HepG2 (cell line): ENCODE measurements around the gene CLCN2. TPM values are rescaled to one million over a fixed set of nuclear protein-coding genes. Genes with fewer than 3 reads are reported as not detected.

ENCODE experiments used
- AKAP8 ChIP-seq: sonication (generic); formaldehyde crosslinking; IDR thresholded peaks from 2 replicates; pipeline ENCODE4 v1.5.1; 2020; ENCODE audit warnings: mild to moderate bottlenecking, missing genetic modification reagents
- ARNT ChIP-seq: fragments of 450-650 bp; IDR thresholded peaks from 2 replicates; pipeline ENCODE4 v1.6.1; 2017
- CCDC6 ChIP-seq: sonication (generic); formaldehyde crosslinking; IDR thresholded peaks from 2 replicates; pipeline ENCODE4 v1.8.1; 2022; ENCODE audit warnings: mild to moderate bottlenecking, missing genetic modification reagents, moderate library complexity
- E2F2 ChIP-seq: sonication (generic); formaldehyde crosslinking; IDR thresholded peaks from 2 replicates; pipeline ENCODE4 v1.4.0; 2020; ENCODE audit warnings: missing genetic modification reagents, borderline replicate concordance
- ELF3 ChIP-seq: IDR thresholded peaks from 2 replicates; pipeline ENCODE4 v1.6.1; 2016; ENCODE audit warnings: missing genetic modification reagents, missing compliant biosample characterization
- ETV6 ChIP-seq: sonication (generic); formaldehyde crosslinking; conservative IDR thresholded peaks from 2 replicates; pipeline ENCODE4 v1.4.0; 2020; ENCODE audit warnings: missing genetic modification reagents
- FOXC1 ChIP-seq: sonication (generic); formaldehyde crosslinking; IDR thresholded peaks from 2 replicates; pipeline ENCODE4 v1.8.0; 2022; ENCODE audit warnings: mild to moderate bottlenecking, missing genetic modification reagents, borderline replicate concordance
- MEIS2 ChIP-seq: sonication (generic); formaldehyde crosslinking; IDR thresholded peaks from 2 replicates; pipeline ENCODE4 v1.9.0; 2021; ENCODE audit warnings: mild to moderate bottlenecking, missing genetic modification reagents
- MXD1 ChIP-seq: sonication (generic); formaldehyde crosslinking; IDR thresholded peaks from 2 replicates; pipeline ENCODE4 v1.4.0; 2020; ENCODE audit warnings: mild to moderate bottlenecking, missing genetic modification reagents
- MXD3 ChIP-seq: IDR thresholded peaks from 2 replicates; pipeline ENCODE4 v1.6.1; 2016; ENCODE audit warnings: mild to moderate bottlenecking, missing biosample characterization, missing genetic modification reagents
- ZNF34 ChIP-seq: sonication (generic); formaldehyde crosslinking; IDR thresholded peaks from 2 replicates; pipeline ENCODE4 v1.4.0; 2020; ENCODE audit warnings: mild to moderate bottlenecking, missing genetic modification reagents, borderline replicate concordance
- ZNF543 ChIP-seq: sonication (generic); formaldehyde crosslinking; IDR thresholded peaks from 2 replicates; pipeline ENCODE4 v1.4.0; 2020; ENCODE audit warnings: mild to moderate bottlenecking, missing genetic modification reagents
- ZNF572 ChIP-seq: sonication (generic); formaldehyde crosslinking; IDR thresholded peaks from 2 replicates; pipeline ENCODE4 v1.5.1; 2020; ENCODE audit warnings: mild to moderate bottlenecking, missing genetic modification reagents
- ZNF720 ChIP-seq: sonication (generic); formaldehyde crosslinking; IDR thresholded peaks from 2 replicates; pipeline ENCODE4 v1.4.0; 2020; ENCODE audit warnings: missing genetic modification reagents
- ZSCAN20 ChIP-seq: sonication (generic); formaldehyde crosslinking; IDR thresholded peaks from 2 replicates; pipeline ENCODE4 v1.4.0; 2020; ENCODE audit warnings: missing genetic modification reagents, mild to moderate bottlenecking, borderline replicate concordance
- polyA plus RNA-seq, 8 experiments: library from polyadenylated mRNA; depleted of rRNA in 3 of 8; stranded (reverse) in 7 of 8; unstranded in 1 of 8; fragments of >200 nt; fragmentation: Illumina TruSeq in 4 of 8; extraction: Trizol in 4 of 8; gene quantifications; 2 replicates each; pipeline versions ENCODE4 v1.2.1 to v1.2.3, GENCODE V29; 2011 to 2016; ENCODE audit warnings: low read depth in 4 of 8, missing spikeins in 1 of 8, mixed read lengths in 1 of 8; ENCODE audit not compliant: insufficient read depth in 1 of 8
- total RNA-seq, 5 experiments: library from RNA; depleted of rRNA; stranded (reverse); fragments of >200 nt; fragmentation: Illumina TruSeq; extraction: Trizol; gene quantifications; 2 replicates each; pipeline ENCODE4 v1.2.3, GENCODE V29; 2016; ENCODE audit warnings: low read depth in 1 of 5
- TF ChIP-seq, protein P1 (sequence below): conservative IDR thresholded peaks from 2 replicates; pipeline ENCODE4 v1.6.1; 2018; ENCODE audit warnings: missing genetic modification reagents
- TF ChIP-seq, protein P2 (sequence below): sonication (generic); formaldehyde crosslinking; IDR thresholded peaks from 2 replicates; pipeline ENCODE4 v1.4.0; 2020; ENCODE audit warnings: missing genetic modification reagents, low read depth, mild to moderate bottlenecking, borderline replicate concordance
- TF ChIP-seq, protein P3 (sequence below): sonication (generic); formaldehyde crosslinking; IDR thresholded peaks from 2 replicates; pipeline ENCODE4 v1.4.0; 2020; ENCODE audit warnings: missing genetic modification reagents, mild to moderate bottlenecking, borderline replicate concordance
- TF ChIP-seq, protein P4 (sequence below), 2 experiments: sonication (generic) in 1 of 2; formaldehyde crosslinking in 1 of 2; IDR thresholded peaks; 2 replicates each; pipeline versions ENCODE4 v1.5.1 to v1.6.1; 2011 to 2020; ENCODE audit warnings: borderline replicate concordance in 1 of 2, low read depth in 1 of 2, low read length in 1 of 2, mild to moderate bottlenecking in 1 of 2, missing genetic modification reagents in 1 of 2, moderate library complexity in 1 of 2

The CLCN2 gene
- total and polyA plus RNA-seq, 2 of the 13 experiments (the other 11 are each of a cell fraction or from before 2014, with no cell fraction given), result 11.4 to 13.5 TPM

DNA sequence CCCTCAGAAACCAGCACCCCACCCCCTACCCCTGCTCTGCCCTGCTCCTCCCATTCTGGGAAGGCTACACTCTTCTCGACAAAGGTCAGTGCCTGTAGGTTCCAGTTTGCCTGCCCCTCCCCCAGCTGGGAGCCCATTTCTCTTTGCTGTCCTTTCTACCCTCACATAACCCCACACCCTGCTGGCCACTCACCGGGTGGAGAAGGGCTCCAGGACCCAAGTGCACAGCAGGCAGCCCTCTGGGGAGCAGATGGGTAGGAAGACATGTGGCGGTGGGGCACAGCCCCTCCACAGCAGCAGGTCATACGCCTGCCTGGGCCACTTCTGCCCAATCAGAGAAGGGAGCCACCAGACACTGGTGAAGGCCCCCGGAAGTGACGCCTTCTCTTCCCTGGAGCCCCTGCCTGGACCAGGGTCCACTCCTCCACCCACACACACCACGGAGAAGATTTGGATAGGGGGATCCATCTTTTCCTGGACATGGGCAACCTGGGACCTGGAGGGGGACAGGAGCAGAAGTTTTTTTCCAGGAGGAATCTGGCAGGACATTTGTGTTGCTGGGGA lies 16.6 kb upstream of the CLCN2 start, which contains the start of gene THPO (continued):
- TF ChIP-seq ZSCAN20 (CRISPR knock-in tag) (no peak), MXD3 (CRISPR knock-in tag) (peak; percentile 46; the same call in 1 of the 2 replicates), ELF3 (CRISPR knock-in tag) (peak; percentile 49), MXD1 (CRISPR knock-in tag) (no peak; the same call in 1 of the 2 replicates), FOXC1 (CRISPR knock-in tag) (peak; percentile 41), AKAP8 (CRISPR knock-in tag) (no peak), ZNF543 (CRISPR knock-in tag) (no peak), ZNF34 (CRISPR knock-in tag) (0 out of 2 replicates have a peak, but pooled peaks have one; percentile 60), CCDC6 (peak; percentile 20; the same call in 1 of the 2 replicates), ZNF720 (CRISPR knock-in tag) (no peak), ARNT (no peak), MEIS2 (CRISPR knock-in tag) (0 out of 2 replicates have a peak, but pooled peaks have one; percentile 42), ETV6 (CRISPR knock-in tag) (no peak), ZNF572 (CRISPR knock-in tag) (no peak; the same call in 1 of the 2 replicates), E2F2 (CRISPR knock-in tag) (no peak)
- TF ChIP-seq, protein P1, sequence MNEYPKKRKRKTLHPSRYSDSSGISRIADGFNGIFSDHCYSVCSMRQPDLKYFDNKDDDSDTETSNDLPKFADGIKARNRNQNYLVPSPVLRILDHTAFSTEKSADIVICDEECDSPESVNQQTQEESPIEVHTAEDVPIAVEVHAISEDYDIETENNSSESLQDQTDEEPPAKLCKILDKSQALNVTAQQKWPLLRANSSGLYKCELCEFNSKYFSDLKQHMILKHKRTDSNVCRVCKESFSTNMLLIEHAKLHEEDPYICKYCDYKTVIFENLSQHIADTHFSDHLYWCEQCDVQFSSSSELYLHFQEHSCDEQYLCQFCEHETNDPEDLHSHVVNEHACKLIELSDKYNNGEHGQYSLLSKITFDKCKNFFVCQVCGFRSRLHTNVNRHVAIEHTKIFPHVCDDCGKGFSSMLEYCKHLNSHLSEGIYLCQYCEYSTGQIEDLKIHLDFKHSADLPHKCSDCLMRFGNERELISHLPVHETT, result no peak
- TF ChIP-seq, protein P2, sequence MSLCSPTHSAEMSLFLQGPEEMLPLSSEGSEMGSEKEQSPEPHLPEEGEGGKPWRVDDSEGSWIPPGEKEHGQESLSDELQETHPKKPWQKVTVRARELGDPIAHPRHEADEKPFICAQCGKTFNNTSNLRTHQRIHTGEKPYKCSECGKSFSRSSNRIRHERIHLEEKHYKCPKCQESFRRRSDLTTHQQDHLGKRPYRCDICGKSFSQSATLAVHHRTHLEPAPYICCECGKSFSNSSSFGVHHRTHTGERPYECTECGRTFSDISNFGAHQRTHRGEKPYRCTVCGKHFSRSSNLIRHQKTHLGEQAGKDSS, result no peak
- TF ChIP-seq, protein P3, sequence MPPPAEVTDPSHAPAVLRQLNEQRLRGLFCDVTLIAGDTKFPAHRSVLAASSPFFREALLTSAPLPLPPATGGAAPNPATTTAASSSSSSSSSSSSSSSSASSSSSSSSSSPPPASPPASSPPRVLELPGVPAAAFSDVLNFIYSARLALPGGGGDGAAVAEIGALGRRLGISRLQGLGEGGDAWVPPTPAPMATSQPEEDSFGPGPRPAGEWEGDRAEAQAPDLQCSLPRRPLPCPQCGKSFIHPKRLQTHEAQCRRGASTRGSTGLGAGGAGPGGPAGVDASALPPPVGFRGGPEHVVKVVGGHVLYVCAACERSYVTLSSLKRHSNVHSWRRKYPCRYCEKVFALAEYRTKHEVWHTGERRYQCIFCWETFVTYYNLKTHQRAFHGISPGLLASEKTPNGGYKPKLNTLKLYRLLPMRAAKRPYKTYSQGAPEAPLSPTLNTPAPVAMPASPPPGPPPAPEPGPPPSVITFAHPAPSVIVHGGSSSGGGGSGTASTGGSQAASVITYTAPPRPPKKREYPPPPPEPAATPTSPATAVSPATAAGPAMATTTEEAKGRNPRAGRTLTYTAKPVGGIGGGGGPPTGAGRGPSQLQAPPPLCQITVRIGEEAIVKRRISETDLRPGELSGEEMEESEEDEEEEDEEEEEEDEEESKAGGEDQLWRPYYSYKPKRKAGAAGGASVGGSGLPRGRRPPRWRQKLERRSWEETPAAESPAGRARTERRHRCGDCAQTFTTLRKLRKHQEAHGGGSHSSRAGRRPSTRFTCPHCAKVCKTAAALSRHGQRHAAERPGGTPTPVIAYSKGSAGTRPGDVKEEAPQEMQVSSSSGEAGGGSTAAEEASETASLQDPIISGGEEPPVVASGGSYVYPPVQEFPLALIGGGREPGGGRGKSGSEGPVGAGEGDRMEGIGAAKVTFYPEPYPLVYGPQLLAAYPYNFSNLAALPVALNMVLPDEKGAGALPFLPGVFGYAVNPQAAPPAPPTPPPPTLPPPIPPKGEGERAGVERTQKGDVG, result no peak; the same call in 1 of the 2 replicates
- TF ChIP-seq, protein P4, sequence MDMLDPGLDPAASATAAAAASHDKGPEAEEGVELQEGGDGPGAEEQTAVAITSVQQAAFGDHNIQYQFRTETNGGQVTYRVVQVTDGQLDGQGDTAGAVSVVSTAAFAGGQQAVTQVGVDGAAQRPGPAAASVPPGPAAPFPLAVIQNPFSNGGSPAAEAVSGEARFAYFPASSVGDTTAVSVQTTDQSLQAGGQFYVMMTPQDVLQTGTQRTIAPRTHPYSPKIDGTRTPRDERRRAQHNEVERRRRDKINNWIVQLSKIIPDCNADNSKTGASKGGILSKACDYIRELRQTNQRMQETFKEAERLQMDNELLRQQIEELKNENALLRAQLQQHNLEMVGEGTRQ (IDR thresholded peaks at IDR 0.05; ENCODE audit: low read depth, low read length), result no peak
- TF ChIP-seq, protein P4 (CRISPR knock-in tag; IDR thresholded peaks at IDR 0.05; ENCODE audit: borderline replicate concordance), result no peak
